GM10248 (cell line): Measurements from ENCODE around the gene TAGLN2.

Source experiments
- CTCF ChIA-PET: fragments of 300-600 bp; sonication (Branson Sonifier 250); formaldehyde crosslinking; extraction: SDS; loops from one replicate; lab custom pipeline; 2021; ENCODE audit warnings: antibody characterized with exemption; lab: Yijun Ruan, JAX
- POLR2A ChIA-PET: fragments of 350-650 bp; sonication (Branson Sonifier 250); formaldehyde crosslinking; extraction: SDS; loops from one replicate; lab custom pipeline; 2020; ENCODE audit warnings: antibody characterized with exemption; lab: Yijun Ruan, JAX
- DNase-seq: peaks from one replicate; pipeline ENCODE4 v3.0.0; 2012; ENCODE audit errors: extremely low spot score
- TF ChIP-seq, protein P1 (sequence below): IDR thresholded peaks from 2 replicates; pipeline ENCODE4 v1.5.1; 2012; ENCODE audit warnings: mild to moderate bottlenecking, low read depth; ENCODE audit errors: extremely low read depth, missing control alignments, control extremely low read depth

Gene TAGLN2

DNA sequence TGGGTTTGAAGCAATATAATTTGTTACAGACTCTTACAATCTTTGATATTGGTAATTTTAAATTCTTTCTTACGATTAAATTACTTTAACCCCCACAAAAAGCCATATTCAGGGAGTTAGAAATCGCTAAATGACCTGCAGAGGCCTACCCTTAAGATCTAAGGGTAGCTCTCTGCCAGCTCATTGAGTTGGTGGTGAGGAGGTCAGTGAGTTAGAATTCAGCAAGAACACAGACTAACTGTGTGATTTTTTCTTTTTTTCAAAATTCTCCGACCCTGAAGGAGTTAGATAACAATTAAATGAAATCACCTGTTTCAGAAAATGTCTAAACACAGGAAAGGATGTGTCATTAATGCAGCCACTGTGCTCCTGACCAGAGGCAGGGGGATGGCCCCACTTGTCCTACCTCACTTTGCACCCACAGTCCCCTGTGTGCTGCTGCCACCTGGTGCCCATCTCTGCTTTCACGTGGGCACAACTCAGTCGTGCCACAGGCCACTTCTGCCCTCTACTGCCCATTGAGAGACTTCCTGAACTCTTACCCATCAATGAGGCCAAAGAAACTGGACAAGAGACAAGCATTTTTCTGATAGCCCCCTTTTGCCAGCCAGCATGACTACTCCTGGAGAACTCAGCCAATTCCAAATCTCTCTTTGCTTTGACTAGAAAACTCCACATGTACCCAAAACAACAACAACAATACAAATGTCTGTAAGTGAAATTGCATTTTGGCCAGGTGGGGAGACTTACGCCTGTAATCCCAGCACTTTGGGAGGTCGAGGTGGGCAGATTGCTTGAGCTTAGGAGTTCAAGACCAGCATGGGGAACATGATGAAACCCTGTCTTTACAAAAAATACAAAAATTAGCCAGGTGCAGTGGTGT, 33.8 kb downstream of the TAGLN2 start:
- TF ChIP-seq, protein P1, sequence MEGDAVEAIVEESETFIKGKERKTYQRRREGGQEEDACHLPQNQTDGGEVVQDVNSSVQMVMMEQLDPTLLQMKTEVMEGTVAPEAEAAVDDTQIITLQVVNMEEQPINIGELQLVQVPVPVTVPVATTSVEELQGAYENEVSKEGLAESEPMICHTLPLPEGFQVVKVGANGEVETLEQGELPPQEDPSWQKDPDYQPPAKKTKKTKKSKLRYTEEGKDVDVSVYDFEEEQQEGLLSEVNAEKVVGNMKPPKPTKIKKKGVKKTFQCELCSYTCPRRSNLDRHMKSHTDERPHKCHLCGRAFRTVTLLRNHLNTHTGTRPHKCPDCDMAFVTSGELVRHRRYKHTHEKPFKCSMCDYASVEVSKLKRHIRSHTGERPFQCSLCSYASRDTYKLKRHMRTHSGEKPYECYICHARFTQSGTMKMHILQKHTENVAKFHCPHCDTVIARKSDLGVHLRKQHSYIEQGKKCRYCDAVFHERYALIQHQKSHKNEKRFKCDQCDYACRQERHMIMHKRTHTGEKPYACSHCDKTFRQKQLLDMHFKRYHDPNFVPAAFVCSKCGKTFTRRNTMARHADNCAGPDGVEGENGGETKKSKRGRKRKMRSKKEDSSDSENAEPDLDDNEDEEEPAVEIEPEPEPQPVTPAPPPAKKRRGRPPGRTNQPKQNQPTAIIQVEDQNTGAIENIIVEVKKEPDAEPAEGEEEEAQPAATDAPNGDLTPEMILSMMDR, result peak; percentile 98
- POLR2A ChIA-PET, result no interaction called here
- peak; percentile 71 for DNase-seq
- CTCF ChIA-PET, result interaction anchor here (0.7 to 14.2 kb wide), 33 partner anchors 9 to 731 kb away, joined by 3 to 302 read pairs (median 4); partner anchors contain the start of genes CFAP45, FCRL6 and TAGLN2

- no peak for DNase-seq
- ChIA-PET CTCF (interaction anchor here (0.7 to 14.2 kb wide), 23 partner anchors 10 to 156 kb away, joined by 3 to 302 read pairs (median 6); partner anchors contain the start of genes CFAP45, DUSP23, FCRL6 and TAGLN2), POLR2A (interaction anchor here (1.0 to 1.7 kb wide), 3 partner anchors 32 to 37 kb away, joined by 3 to 6 read pairs (median 5); partner anchors contain the start of gene TAGLN2)
- TF ChIP-seq, protein P1, result no peak
Measured at GRCh38 chr1:159890390-159890789, 34.9 kb downstream of the TAGLN2 start.

DNA sequence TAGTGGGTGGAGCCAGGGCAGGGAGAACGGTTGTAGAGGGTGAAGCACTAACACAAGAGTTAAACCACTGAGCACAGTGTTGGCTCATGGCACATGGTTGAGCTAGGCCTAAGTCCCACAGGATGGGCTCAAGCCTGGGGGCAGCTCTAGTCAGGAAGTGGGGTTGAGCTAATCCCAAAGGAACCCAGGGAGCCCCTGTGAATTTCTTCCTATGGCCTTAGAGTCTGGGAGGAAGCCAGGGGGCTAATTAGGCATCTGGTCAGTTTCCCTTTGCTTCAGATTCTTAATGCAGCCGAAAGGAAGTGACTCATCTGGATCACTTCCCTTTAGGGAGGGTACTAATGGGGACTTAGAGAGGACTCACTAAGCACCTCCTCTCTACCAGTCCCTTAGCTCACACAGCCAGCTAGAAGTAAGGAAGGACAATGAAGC, 35.5 kb downstream of the TAGLN2 start:
- TF ChIP-seq, protein P1, result no peak
- ChIA-PET CTCF (interaction anchor here (0.7 to 14.2 kb wide), 19 partner anchors 10 to 156 kb away, joined by 3 to 302 read pairs (median 6); partner anchors contain the start of genes CFAP45, DUSP23, FCRL6 and SLAMF8), POLR2A (interaction anchor here (1.0 to 1.7 kb wide), 3 partner anchors 32 to 37 kb away, joined by 3 to 6 read pairs (median 5); partner anchors contain the start of gene TAGLN2)
- peak; percentile 85 for DNase-seq

DNA sequence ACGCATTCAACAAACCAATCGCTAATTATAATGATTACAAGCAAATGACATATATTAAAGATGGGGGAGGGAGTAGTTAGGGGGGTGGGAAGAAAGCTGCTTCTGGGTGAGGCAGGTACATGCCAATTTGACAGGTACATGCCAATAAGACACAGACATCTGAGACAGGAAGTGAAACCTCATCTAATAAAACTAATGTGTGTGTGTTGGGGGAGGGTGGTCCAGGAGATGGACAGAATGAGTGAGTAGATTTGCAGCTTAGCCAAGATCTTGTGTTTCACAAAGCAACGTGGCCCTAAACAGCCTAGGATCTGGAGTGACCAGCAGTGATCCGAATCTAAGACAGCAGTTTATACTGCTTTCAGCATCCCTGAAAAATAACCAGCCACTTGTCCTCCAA, 36.1 kb downstream of the TAGLN2 start:
- ChIA-PET POLR2A (interaction anchor here (1.5 to 1.7 kb wide), 2 partner anchors 33 to 36 kb away, joined by 5 to 6 read pairs; partner anchors contain the start of gene TAGLN2), CTCF (interaction anchor here (0.8 to 14.2 kb wide), 14 partner anchors 9 to 118 kb away, joined by 3 to 302 read pairs (median 6); partner anchors contain the start of genes CFAP45, DUSP23, FCRL6 and SLAMF8)
- no peak for DNase-seq
- TF ChIP-seq, protein P1, result no peak

DNA sequence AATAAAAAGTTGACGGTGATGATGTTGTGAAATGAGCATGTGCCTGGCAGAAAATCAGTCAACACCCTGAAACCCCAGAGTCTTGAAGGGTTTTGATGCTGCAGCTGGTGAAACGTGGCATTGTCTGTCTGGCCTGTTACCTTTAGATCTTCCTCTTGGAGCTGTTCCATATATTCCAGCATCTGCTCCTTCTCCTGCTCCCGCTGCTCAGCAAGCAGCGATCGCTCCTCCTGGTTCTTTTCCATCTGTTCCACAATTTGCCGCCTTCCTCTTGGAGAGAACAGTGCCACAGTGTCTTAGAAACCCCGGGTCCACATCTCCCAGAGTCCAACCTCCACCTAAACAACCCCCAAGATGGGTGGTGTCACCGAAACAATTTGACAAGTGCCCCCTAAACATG, 41.0 kb downstream of the TAGLN2 start:
- CTCF ChIA-PET, result interaction anchor here (14.2 kb wide), 1 partner anchor 83 kb away, joined by 302 read pairs; the partner anchor contains the start of gene FCRL6
- POLR2A ChIA-PET, result no interaction called here
- no peak for DNase-seq
- TF ChIP-seq, protein P1, result no peak

DNA sequence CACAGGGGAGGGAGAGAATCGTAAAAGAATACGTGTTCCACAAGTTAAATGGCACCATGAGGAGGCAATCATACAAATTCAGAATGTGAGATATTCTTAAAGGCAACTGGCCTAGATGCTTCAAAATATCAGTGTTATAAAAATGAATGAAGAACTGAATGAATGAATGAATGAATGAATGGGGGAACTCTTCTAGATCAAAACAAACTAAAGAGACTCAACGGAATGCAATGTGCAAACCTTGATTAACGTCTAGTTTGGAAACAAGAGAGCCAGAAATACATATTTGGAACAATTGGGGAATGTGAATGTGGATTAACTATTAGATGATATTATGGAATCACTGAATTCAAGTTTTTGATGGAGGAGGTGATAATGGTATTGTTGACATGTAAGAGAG, 42.2 kb downstream of the TAGLN2 start:
- ChIA-PET POLR2A (no interaction called here), CTCF (no interaction called here)
- TF ChIP-seq, protein P1, result no peak
- DNase-seq, result no peak
